GM19240 (cell line): ENCODE measurements around the gene CEP128.
A peak's percentile ranks its signal among the peaks of the same experiment; 100 is the strongest.

ENCODE experiments used
- DNase-seq: peaks from one replicate; pipeline ENCODE4 v3.0.0; 2011; ENCODE audit warnings: low spot score; ENCODE audit not compliant: insufficient read length

The CEP128 gene

DNA sequence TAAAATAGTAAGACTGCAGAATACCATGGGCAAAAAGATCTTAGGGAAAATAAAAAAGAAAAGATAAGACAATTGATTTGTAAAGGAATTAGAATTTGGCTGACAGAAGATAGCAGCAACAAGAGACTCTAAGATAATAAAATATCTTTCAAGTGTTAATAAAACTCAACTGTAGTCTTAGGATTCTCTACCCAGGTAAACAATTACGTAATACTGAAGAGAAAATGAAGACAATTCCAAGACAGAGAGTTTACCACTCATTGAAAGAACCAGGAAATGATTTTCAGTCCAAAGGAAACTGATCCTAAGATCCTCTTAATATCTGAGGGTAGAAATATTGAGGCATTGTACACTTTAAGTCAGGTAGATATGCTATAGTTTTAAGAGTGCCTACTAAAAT, 321.1 kb downstream of the CEP128 start:
- DNase-seq, result no peak

DNA sequence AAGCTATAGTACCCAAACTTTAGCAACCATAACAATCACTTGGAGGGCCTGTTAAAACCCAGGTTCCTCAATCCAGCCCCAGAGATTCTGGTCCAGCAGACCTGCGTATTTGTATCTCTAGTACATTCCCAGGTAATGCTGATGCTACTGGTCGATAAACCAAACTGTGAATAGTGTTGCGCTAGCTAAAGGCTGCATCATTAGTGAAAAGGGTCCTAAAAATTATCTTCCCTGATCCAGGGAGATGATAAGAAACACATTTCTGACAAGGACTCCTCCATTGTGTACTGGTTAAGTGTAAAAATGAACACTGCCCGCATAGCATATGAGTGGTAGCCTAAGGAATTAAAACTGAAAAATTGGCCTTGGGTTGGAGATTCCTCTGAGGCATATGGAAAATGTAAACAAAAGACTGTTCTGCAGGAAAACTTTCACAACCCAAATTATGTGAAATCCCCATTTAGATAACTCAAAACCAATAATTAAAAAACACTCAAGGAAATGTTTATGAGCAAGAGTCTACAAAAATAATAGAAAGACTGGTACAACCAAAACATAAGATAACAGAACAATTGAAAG, 322.7 kb downstream of the CEP128 start:
- DNase-seq, result no peak

DNA sequence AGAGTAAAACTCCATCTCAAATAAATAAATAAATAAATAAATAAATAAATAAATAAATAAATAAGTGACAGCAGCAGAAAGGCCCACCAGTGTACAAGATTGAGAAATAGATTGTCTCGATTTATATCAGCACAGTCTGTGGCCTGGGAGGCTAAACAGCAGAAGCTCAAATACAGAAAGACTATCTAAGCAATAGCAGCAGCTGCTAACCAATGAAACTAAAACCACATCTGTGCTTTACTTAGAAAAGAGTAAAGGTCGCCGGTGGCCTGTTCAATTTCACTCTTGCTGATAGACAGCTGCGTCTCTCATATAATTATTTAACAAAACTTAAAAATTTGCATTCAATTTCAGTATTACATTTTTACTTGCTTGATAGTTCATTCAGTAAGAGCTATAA, 325.7 kb downstream of the CEP128 start:
- no peak for DNase-seq

DNA sequence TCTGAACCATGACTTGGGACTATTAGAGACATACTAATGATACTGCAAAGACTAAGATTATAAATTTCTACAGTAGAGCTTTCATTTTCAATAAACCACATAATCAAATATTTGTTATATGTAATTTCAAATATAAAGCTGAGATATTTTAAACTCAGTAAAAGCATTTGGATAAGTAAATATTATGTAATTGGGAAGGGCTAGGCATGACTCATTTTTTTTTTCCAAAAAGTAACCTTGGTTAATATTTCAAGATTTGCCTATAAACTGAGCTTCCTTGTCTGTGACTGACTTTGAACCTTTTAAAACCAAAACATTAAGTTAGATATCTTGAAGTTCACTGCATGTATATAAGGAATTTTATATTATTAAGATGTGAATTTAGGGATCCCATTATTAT, 332.5 kb downstream of the CEP128 start:
- DNase-seq, result no peak

DNA sequence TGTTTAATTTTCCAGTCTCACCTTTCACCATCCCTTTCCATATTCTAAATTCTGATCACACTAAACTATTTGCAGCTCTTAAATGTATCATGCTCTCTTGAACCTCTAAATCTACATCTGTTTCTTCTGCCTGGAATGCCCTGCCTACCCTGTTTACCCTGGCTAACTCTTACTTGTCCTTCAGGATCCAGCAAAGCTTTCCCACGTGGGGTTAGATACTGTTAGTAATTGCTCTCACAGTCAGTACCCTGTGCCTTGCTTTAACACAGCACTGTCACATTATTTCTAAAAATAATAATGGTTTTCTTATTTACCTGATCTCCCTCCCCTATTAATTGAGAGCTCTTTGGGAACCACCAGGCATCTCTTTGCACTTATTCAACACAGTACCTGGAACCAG, 333.0 kb downstream of the CEP128 start:
- no peak for DNase-seq

DNA sequence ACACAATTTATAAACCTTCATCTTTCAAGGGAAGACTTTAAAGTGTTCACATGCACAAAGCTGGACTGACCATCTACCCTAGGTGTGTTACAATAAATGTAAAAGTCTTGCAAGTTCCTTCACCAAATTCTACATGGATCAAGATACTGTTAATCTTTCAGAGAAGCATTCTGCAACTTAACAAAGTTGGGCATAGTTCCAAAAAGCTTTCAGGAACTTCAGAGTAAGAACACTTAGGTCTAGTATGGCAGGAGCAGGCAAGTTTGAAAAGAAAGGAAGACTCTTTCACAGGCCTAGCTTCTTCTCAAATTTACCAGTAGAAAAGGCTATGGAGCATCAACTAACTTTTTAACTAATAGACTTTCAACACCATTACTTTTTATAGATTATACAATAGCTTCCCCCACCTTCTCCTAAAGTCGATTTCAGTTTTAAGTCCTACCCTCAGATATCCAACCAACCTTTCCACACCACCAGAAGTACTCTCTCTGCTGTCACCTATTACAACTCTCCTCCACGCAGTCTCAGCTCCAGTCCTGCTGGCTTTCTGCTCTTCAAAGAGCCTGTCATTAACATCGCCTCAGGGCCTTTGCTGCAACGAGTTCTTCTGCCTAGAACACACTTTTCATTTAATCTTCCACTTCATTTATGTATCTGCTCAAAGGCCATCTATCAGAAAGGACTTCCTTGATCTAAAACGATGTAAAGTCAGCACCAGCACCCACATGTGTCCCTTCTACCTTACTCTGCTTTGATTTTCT, 333.9 kb downstream of the CEP128 start:
- DNase-seq, result no peak

DNA sequence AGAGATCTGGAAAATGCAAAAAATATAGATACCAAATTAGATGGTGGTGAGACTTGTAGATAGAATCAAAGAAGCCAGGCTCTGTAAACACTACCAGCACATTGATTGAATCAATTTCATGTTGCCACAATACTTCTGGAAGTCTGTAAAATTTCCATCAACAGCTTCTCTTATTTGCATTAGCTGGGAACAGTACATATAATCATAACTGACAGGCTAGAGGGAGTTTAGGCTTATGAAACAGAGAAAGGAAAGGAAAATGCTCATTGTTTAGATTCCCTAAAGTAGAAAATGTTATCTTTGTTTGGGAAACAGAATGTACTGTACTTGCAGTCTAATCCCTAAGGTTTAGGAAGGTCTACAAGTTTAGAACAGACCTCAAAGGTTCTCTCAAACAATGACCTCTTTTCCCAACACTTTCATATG, 335.2 kb downstream of the CEP128 start:
- DNase-seq, result no peak

DNA sequence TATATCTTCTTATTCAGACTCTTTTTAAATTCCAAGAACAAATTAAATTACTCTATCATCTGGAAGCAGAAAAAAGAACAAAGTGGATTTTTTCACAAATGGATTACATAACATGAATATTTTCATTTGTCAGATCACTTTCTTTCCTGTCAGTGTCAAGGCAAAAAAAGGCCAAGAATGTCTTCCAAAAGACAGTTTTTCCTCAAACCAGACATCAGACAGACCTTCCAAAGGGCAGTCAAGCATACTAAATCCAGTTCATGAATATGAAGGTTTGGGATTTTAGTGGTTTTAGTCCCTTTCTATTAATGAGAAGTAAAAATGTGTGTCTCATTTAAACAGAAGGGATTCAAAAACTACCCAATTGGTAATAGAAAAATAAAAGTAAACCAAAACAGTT, 336.0 kb downstream of the CEP128 start:
- no peak for DNase-seq

DNA sequence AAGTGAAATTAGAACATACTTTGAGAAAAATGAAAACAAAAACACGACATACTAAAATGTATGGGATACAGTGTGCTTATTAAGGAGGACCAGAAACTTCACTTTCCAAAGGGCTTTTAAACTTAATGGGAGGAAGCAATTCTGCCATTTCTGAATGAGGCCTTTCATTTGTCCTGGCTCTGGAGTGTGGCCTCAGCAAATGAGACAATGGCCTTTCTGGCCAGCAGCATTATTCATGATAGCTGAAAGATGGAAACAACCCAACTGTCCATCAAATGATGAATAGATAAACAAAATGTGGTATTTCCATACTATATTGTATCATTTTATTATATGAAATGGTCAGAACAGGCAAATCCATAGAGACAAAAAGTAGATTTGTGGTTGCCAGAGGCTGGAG, 338.6 kb downstream of the CEP128 start:
- DNase-seq, result no peak

DNA sequence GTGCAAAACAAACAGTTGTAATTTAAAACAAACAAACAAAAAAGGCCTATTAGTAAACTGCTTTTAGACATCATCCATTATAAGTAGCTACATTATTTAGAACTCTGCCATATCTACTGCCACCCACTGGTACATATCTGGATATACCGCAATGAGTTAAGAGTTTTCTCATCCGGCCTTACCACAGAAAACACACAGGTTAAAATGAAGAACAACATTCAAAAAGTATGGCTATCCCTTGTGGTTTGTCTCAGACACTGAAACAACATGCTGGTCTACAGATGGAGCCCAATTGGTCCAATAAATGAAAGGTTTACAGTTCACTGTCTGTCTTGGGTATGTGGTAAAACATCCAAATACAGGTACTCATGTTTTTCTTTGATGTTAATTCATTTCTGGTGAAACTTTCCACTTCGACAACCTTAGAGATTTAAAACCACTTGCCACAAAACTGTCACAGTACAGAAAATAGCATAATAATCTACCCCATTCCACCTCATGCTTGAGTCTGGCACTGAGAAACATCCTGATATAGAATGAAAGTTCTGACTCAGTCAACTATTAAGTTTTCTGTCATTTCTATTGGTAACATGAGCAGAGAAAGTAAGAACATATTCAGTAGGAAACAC, 354.3 kb downstream of the CEP128 start:
- DNase-seq, result peak; percentile 2

DNA sequence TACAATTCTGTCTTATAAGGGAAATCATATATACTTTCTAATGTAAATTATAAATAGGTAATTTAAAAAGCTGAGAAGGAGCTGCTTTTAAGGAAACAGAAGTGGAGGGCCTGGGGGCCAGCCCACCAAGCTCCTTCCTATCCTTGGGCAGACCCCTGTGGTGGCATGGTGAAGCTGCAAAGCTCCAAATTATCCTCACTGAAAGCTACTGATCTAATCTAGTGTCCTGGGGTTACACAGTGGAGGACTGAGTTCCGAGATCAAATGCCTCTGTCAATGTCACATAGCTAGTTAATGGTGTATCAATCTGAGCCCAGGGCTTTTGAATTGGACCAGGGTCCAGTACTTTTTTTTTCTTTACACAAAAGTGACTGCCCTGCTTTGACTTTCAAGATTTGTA, 355.4 kb downstream of the CEP128 start:
- DNase-seq, result no peak

DNA sequence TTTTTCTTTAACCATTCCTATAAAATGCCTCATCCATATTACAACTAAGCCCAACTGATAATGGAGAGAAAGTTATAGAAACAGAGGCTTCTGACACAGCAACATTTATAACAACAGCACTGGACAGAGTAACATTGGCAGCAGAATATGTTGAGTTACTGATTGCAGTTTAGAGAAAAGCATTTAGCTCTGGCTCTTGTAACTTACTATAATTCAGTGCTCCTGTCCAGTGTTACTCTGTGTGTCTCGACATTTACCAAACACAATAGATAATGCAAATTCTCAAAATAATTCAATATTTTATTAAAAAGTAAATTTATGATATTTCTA, 356.1 kb downstream of the CEP128 start:
- no peak for DNase-seq

DNA sequence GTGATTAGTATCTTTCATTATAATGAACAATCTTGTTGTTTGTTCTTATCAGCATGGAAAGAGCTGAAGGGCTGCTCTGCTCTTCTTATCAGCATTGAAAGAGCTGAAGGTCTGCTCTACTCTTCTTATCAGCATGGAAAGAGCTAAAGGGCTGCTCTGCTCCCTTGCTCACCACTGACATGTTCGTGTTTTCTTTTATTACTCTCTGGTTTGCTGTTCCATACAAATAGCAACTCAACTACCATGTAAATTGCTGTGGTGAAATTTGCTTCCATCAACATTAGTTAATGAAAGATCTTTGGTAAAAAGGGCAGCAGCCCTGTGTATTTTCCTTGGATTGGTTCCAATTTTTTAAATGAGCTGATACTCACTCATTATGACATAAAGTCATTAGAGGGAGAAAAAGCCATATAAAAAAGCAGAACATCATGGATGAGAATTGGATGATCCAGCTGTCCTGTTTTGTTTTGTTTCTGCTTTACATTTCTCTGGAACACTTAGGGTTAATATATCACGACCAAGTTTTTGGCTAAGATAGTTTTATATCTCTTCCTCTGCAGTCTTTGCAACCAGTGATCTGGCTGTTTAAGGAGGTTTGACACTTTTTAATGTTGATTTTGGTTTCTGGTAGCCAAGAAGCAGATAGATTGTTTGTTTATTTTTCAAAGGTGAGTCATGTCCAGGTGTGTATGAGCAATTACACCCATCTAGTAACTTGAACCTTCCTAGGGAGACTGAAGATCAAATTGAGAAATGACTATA, 356.6 kb downstream of the CEP128 start:
- DNase-seq, result no peak

DNA sequence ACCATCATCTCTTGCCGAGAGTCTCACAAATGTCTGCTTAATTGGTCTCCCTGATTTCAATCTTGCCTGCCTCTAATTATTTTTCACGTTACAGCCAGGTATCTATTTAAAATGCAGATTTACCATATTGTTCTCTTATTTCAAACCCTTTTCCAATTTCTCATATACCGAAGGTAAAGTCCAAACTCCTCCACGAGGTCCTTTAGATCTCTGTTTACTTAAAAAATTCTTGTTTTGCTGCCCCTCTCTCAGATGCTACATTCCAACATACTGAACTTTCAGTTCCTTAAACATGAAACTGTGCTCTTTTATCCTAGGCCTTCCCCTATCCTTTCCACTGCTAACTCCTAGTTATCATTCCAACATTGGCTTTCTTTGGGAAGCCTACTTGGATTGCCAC, 363.9 kb downstream of the CEP128 start:
- no peak for DNase-seq

DNA sequence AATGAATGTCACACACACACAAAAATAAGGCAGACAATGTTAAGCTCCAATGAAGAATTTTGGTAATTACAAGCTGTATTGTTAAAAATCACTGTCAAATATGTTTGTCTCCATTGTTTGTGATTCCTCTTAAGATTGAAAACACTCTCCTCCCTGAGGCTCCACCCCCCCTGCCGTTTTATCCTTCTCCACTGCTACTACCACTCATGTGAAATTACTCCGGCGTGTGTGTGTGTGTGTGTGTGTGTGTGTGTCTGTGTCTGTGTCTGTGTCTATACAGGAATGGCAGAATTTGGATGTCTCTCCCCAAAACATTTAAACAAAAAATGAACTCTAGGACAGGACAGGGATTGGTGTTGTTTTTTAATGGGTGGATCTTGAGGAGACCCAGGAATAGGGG, 365.1 kb downstream of the CEP128 start:
- no peak for DNase-seq

DNA sequence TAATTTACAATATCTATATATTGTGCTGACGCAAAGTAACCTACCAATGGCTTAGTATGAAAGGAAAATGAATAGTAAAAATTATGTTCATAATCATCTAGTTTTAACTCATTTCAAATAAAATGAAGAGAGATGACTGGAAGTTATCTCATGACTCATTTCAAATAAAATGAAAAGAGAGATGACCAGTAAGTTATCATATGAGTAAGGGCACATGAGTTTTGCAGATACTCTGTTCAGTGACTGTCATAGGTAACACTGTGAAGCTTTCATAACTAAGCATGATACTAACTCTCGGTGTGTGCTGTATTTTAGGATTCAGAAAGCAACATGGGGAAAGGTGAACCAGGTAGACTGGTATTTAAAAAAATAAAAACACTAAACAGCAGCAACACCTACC, 365.8 kb downstream of the CEP128 start:
- DNase-seq, result no peak

DNA sequence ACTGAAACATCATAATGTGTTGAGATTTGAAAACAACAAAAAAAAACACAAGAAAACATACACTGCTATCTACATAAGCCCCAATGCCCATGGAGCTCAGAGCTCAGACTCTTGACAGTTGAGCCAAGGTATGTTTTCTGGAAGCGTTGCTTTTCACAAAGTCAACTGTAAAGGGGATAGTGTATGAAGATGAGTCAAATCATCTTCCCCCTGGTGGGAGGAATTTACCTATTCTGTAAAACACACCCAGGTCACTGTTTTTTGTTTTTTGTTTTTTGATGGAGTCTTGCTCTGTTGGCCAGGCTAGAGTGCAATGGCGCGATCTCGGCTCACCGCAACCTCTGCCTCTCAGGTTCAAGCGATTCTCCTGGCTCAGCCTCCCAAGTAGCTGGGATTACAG, 368.9 kb downstream of the CEP128 start:
- no peak for DNase-seq

DNA sequence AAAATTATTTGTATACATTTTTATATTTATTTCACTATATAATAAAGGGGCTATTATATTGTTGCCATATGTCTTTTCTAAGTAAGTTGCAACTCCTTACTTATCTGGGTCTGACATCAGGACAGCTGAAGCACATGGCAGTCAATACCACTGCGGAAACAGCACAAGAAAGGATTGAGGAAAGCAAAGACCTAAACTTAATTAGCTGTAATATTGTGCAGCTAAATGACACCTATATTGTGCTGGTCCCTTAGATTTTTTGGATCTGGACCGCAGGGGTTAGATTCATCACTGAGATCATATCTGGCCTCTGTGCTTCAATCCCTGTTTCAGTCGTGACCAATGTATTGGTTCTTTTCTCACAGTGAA, 370.6 kb downstream of the CEP128 start:
- no peak for DNase-seq

DNA sequence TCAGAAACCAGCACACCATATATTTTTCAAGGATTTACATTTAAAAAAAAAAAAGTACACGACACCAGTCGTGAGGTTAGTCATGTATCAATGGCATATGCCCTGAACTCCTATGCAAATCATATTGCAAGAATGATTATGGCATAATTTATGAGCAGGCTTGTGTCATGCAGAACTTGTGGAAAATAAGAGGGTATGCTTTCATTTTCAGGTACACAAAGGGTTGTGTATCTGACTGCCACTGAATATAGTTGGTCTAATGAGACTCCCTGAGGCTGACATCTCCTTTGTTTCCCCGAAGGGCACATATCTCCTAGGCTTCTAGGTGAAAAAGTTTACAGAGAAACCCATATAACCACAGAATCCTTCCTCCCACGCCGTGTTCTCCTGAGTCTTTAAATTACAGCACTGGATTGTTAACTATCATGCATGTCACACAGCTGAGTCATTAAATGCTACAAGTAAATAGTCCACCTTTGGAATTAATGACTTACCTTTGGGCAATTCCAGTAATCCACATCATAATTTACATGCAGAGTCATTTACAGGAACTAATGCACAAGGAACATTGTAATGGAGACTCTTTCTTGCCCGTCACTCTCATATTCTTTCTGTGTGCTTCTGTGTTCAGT, 373.5 kb downstream of the CEP128 start:
- DNase-seq, result no peak

DNA sequence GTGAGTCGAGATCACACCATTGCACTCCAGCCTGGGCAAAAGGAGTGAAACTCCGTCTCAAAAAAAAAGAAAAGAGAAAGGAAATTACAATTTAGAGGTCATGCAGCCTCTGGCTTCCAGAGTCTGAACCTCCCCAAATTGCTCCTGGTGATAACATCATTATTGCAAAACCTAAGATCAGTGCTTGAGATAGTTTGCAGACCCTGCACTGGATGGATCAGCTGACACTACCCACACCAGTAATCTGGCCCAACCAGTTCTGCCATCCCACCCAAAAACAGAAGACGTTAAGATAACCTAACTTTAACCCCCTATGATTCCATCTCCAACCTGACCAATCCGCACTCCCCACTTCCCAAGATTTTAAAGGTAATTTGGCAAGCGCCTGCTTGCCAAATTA, 376.5 kb downstream of the CEP128 start:
- DNase-seq, result no peak

DNA sequence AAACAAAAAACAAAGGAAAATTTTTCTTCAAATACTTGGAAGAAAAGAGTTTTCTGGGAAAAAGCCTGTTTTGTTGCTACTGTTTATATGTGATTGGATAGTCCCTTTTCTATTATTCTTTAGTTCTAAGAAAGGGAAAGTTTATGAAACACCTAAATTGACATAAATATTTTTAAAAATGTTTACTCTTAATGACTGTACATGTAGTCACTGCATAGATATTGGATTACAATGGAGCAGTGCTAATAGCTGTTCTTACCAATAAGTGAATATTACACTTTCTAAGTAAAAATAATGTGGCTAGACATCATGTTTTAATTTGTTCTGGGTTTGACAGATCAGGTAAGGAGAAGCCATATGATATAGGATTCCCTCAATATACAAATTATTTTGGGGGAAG, 377.5 kb downstream of the CEP128 start:
- no peak for DNase-seq
